Liver (tissue), 9 donors: ENCODE measurements around the gene KRTAP27-1. TPM values are rescaled to one million over a fixed set of nuclear protein-coding genes. Genes with fewer than 3 reads are reported as not detected.

Experiments used
- DNase-seq: peaks from one replicate; pipeline ENCODE4 v3.0.0-alpha.2; 2017; ENCODE audit warnings: low spot score
- H3K27ac ChIP-seq, 2 donors: one replicate each; pipeline ENCODE4 v1.7.0; 2013; ENCODE audit warnings: inconsistent platforms in 2 of 2, low read length in 2 of 2, control low read depth in 1 of 2, low read depth in 1 of 2, mild to moderate bottlenecking in 1 of 2
- H3K27me3 ChIP-seq, 4 donors: one replicate each; pipeline versions ENCODE4 v1.6.1 to v1.7.0; 2013; ENCODE audit warnings: low read length in 3 of 4, inconsistent platforms in 1 of 4, mild to moderate bottlenecking in 1 of 4, moderate library complexity in 1 of 4; ENCODE audit not compliant: control insufficient read depth in 4 of 4, insufficient read depth in 4 of 4
- H3K36me3 ChIP-seq, 4 donors: one replicate each; pipeline versions ENCODE4 v1.6.1 to v1.7.0; 2013; ENCODE audit warnings: low read length in 3 of 4, mild to moderate bottlenecking in 3 of 4, low read depth in 1 of 4, moderate library complexity in 1 of 4; ENCODE audit not compliant: control insufficient read depth in 4 of 4, insufficient read depth in 3 of 4
- H3K4me1 ChIP-seq, 4 donors: one replicate each; pipeline versions ENCODE4 v1.6.1 to v1.7.0; 2013; ENCODE audit warnings: low read length in 3 of 4, mild to moderate bottlenecking in 3 of 4, moderate library complexity in 1 of 4; ENCODE audit not compliant: control insufficient read depth in 4 of 4, insufficient read depth in 4 of 4
- H3K4me3 ChIP-seq, 3 donors: one replicate each; pipeline versions ENCODE4 v1.6.1 to v1.7.0; 2013; ENCODE audit warnings: low read length in 3 of 3, control low read depth in 1 of 3, low read depth in 1 of 3, mild to moderate bottlenecking in 1 of 3
- H3K9ac ChIP-seq, 2 donors: one replicate each; pipeline ENCODE4 v1.7.0; 2013; ENCODE audit warnings: low read length in 2 of 2, mild to moderate bottlenecking in 2 of 2, moderate library complexity in 2 of 2, control low read depth in 1 of 2, low read depth in 1 of 2
- H3K9me3 ChIP-seq, 4 donors: one replicate each; pipeline versions ENCODE4 v1.6.1 to v1.7.0; 2013; ENCODE audit warnings: low read length in 3 of 4; ENCODE audit not compliant: control insufficient read depth in 4 of 4
- ATF3 ChIP-seq: IDR thresholded peaks from 2 replicates; pipeline ENCODE4 v1.6.1; 2016; ENCODE audit warnings: antibody characterized with exemption
- CTCF ChIP-seq: fragments of 150-350 bp; IDR thresholded peaks from 2 replicates; pipeline ENCODE4 v1.5.1; 2017; ENCODE audit warnings: improper control_type of control experiment, low read depth, low read length; ENCODE audit not compliant: missing input control
- FOXA1 ChIP-seq: IDR thresholded peaks from 2 replicates; pipeline ENCODE4 v1.6.1; 2016; ENCODE audit warnings: antibody characterized with exemption
- FOXA2 ChIP-seq: IDR thresholded peaks from 2 replicates; pipeline ENCODE4 v1.6.1; 2016; ENCODE audit warnings: antibody characterized with exemption
- GABPA ChIP-seq, 2 donors: IDR thresholded peaks in 1 of 2; conservative IDR thresholded peaks in 1 of 2; 2 replicates each; pipeline ENCODE4 v1.6.1; 2016; ENCODE audit warnings: antibody characterized with exemption in 2 of 2, mild to moderate bottlenecking in 1 of 2, moderate library complexity in 1 of 2
- HNF4G ChIP-seq: IDR thresholded peaks from 2 replicates; pipeline ENCODE4 v1.6.1; 2016; ENCODE audit warnings: antibody characterized with exemption
- JUND ChIP-seq, 2 donors: IDR thresholded peaks; 2 replicates each; pipeline ENCODE4 v1.6.1; 2016; ENCODE audit warnings: antibody characterized with exemption in 2 of 2
- MAX ChIP-seq: IDR thresholded peaks from 2 replicates; pipeline ENCODE4 v1.6.1; 2016; ENCODE audit warnings: antibody characterized with exemption
- NR2F2 ChIP-seq: IDR thresholded peaks from 2 replicates; pipeline ENCODE4 v1.6.1; 2016; ENCODE audit warnings: antibody characterized with exemption
- RAD21 ChIP-seq, 2 donors: IDR thresholded peaks; 2 replicates each; pipeline ENCODE4 v1.6.1; 2016; ENCODE audit warnings: antibody characterized with exemption in 2 of 2, mild to moderate bottlenecking in 2 of 2
- REST ChIP-seq: IDR thresholded peaks from 2 replicates; pipeline ENCODE4 v1.6.1; 2016; ENCODE audit warnings: antibody characterized with exemption, mild to moderate bottlenecking
- RXRA ChIP-seq, 2 donors: IDR thresholded peaks; 2 replicates each; pipeline ENCODE4 v1.6.1; 2017 to 2018; ENCODE audit warnings: antibody characterized with exemption in 2 of 2, mild to moderate bottlenecking in 1 of 2
- SP1 ChIP-seq: IDR thresholded peaks from 2 replicates; pipeline ENCODE4 v1.6.1; 2018; ENCODE audit warnings: antibody characterized with exemption, mild to moderate bottlenecking
- TAF1 ChIP-seq: conservative IDR thresholded peaks from 2 replicates; pipeline ENCODE4 v1.6.1; 2016; ENCODE audit warnings: antibody characterized with exemption, mild to moderate bottlenecking
- YY1 ChIP-seq: IDR thresholded peaks from 2 replicates; pipeline ENCODE4 v1.6.1; 2016; ENCODE audit warnings: antibody characterized with exemption, mild to moderate bottlenecking
- ZBTB33 ChIP-seq: IDR thresholded peaks from 2 replicates; pipeline ENCODE4 v1.6.1; 2016; ENCODE audit warnings: antibody characterized with exemption
- WGBS: extraction: QIAGEN DNeasy Blood & Tissue Kit; methylation state at CpG from one replicate; pipeline ENCODE4 v1.1.7; 2013; 5-methylcytosine and 5-hydroxymethylcytosine counted together
- polyA plus RNA-seq, 2 donors: library from polyadenylated mRNA; stranded (reverse) in 1 of 2; unstranded in 1 of 2; fragments of 200-250 nt in 1 of 2; fragments of >200 nt in 1 of 2; fragmentation: Nextera tagmentation in 1 of 2; extraction: Ambion mirVana in 1 of 2; gene quantifications; one replicate each; pipeline versions ENCODE4 v1.2.1 to v1.2.3, GENCODE V29; 2013 to 2015
- total RNA-seq, 2 donors: library from RNA; depleted of rRNA; stranded (reverse); fragments of >200 nt; gene quantifications; one replicate each; pipeline ENCODE4 v1.2.3, GENCODE V29; 2014
- donor health status: healthy.
- donor health status: healthy.
- donor health status: healthy.
- donor health status: healthy.
- donor health status: healthy.

Gene KRTAP27-1
- total and polyA plus RNA-seq, 4 donors: not detected

- TF ChIP-seq CTCF (no peak), HNF4G (no peak), TAF1 (no peak), YY1 (no peak), JUND (IDR thresholded peaks at IDR 0.05) (no peak), RXRA (IDR thresholded peaks at IDR 0.05) (no peak), SP1 (no peak), RAD21 (IDR thresholded peaks at IDR 0.05) (no peak)
Measured at GRCh38 chr21:30354308-30355005, 17.0 kb upstream of the KRTAP27-1 start (continued).

GRCh38 chr21:30351534-30351933, 14.0 kb upstream of the KRTAP27-1 start:
- H3K9ac ChIP-seq: no peak overlapping the region
- WGBS: 91% methylated on average over 1 of the region's 1 CpG
- DNase-seq: no peak
- H3K9me3 ChIP-seq: no peaks in the 10 kb centered on the region
- no peak overlapping the region for H3K4me3 ChIP-seq
- no peak for TF ChIP-seq REST
- no peak for TF ChIP-seq ZBTB33
- no peak for TF ChIP-seq HNF4G
- no peak for TF ChIP-seq NR2F2
- TF ChIP-seq RAD21 (IDR thresholded peaks at IDR 0.05): no peak
- no peak for TF ChIP-seq MAX
- no peak for TF ChIP-seq CTCF
- TF ChIP-seq FOXA2: no peak
- no peak for TF ChIP-seq YY1
- TF ChIP-seq GABPA (IDR thresholded peaks at IDR 0.05 in 1 of 2, conservative IDR thresholded peaks at IDR 0.05 in 1 of 2): no peak
- TF ChIP-seq FOXA1: no peak
- TF ChIP-seq ATF3: no peak
- H3K4me1 ChIP-seq: no peaks in the 10 kb centered on the region
- no peaks in the 10 kb centered on the region for H3K36me3 ChIP-seq
- H3K27me3 ChIP-seq: peaks cover 0 to 3% (median 1%) of the 10 kb centered on the region in 4 donors
- no peak overlapping the region for H3K27ac ChIP-seq
